OCI-LY3 (cell line): ENCODE measurements around the gene NIPBL.
"Not testable (repeated sequence)": the region's sequence is repeated elsewhere in the genome, so short reads cannot be mapped to it uniquely, and the experiment has no call there.

ENCODE experiments used
- H2AFZ ChIP-seq: fragments of 200-600, 300-600 bp; shearing (Covaris generic); 2 replicates; pipeline ENCODE4 v1.6.0; 2014; ENCODE audit warnings: antibody characterized with exemption, low read depth, low read length
- H3K27ac ChIP-seq: fragments of 200-600, 300-600 bp; sonication (generic); 2 replicates; pipeline ENCODE4 v1.5.1; 2014; ENCODE audit warnings: mild to moderate bottlenecking, low read length, moderate library complexity, mixed read lengths
- H3K27me3 ChIP-seq: fragments of 200-600, 300-600 bp; sonication (generic); 2 replicates; pipeline ENCODE4 v1.6.1; 2014; ENCODE audit warnings: low read depth, low read length, mixed read lengths
- H3K36me3 ChIP-seq: fragments of 200-600, 300-600 bp; sonication (generic); replicated peaks from 2 replicates; pipeline ENCODE3; 2014; ENCODE audit warnings: low read depth, low read length, mixed read lengths
- H3K4me1 ChIP-seq: fragments of 300-600, 200-600 bp; sonication (generic); 2 replicates; pipeline ENCODE4 v1.6.1; 2014; ENCODE audit warnings: low read length, mixed read lengths
- H3K4me2 ChIP-seq: fragments of 200-600, 300-600 bp; sonication (generic); 2 replicates; pipeline ENCODE4 v1.6.1; 2014; ENCODE audit warnings: low read length, mixed read lengths
- H3K4me3 ChIP-seq: fragments of 300-600, 200-600 bp; sonication (generic); 2 replicates; pipeline ENCODE4 v1.5.1; 2014; ENCODE audit warnings: antibody characterized with exemption, mild to moderate bottlenecking, low read length, moderate library complexity
- H3K79me2 ChIP-seq: fragments of 300-600, 200-600 bp; shearing (Covaris generic); 2 replicates; pipeline ENCODE4 v1.6.1; 2014; ENCODE audit warnings: mild to moderate bottlenecking, low read length, mixed read lengths
- H3K9ac ChIP-seq: fragments of 300-600, 200-600 bp; shearing (Covaris generic); 2 replicates; pipeline ENCODE4 v1.6.0; 2014; ENCODE audit warnings: mild to moderate bottlenecking, low read length, moderate library complexity
- H3K9me3 ChIP-seq: fragments of 200-600, 300-600 bp; shearing (Covaris generic); 2 replicates; pipeline ENCODE4 v1.6.1; 2014; ENCODE audit warnings: low read length, mixed read lengths; ENCODE audit not compliant: insufficient read depth
- H4K20me1 ChIP-seq: fragments of 200-600, 300-600 bp; sonication (generic); 2 replicates; pipeline ENCODE4 v1.6.1; 2016; ENCODE audit warnings: low read length, mixed read lengths; ENCODE audit not compliant: insufficient read depth
- CTCF ChIP-seq: fragments of 200-600, 300-600 bp; sonication (generic); IDR thresholded peaks from 2 replicates; pipeline ENCODE4 v1.5.1; 2014; ENCODE audit warnings: antibody characterized with exemption, low read length, low read depth
- EZH2phosphoT487 ChIP-seq: fragments of 200-600 bp; shearing (Covaris generic); IDR thresholded peaks from 2 replicates; pipeline ENCODE4 v1.6.1; 2018; ENCODE audit warnings: antibody characterized with exemption, mixed run types, low read depth

Gene NIPBL

GRCh38 chr5:37086466-37087173 is 210.1 kb downstream of the NIPBL start:
- Histone ChIP-seq H3K4me2 (no peak overlapping the region), H3K27ac (no peak overlapping the region), H3K36me3 (no peaks in the 10 kb centered on the region), H3K9ac (no peak overlapping the region), H4K20me1 (no peaks in the 10 kb centered on the region), H3K4me3 (no peak overlapping the region), H3K27me3 (no peaks in the 10 kb centered on the region), H3K4me1 (no peaks in the 10 kb centered on the region), H2AFZ (no peak overlapping the region), H3K9me3 (no peaks in the 10 kb centered on the region), H3K79me2 (no peaks in the 10 kb centered on the region)
- TF ChIP-seq EZH2phosphoT487 (no peak), CTCF (no peak)

GRCh38 chr5:37088009-37088408 is 211.4 kb downstream of the NIPBL start:
- no peak overlapping the region for H3K27ac ChIP-seq
- no peaks in the 10 kb centered on the region for H3K36me3 ChIP-seq
- H3K27me3 ChIP-seq, result no peaks in the 10 kb centered on the region
- H3K9me3 ChIP-seq, result no peaks in the 10 kb centered on the region
- H2AFZ ChIP-seq, result no peak overlapping the region
- TF ChIP-seq EZH2phosphoT487 (no peak), CTCF (no peak)
- no peaks in the 10 kb centered on the region for H3K79me2 ChIP-seq
- H3K4me2 ChIP-seq, result no peak overlapping the region
- H3K4me3 ChIP-seq, result no peak overlapping the region
- no peak overlapping the region for H3K9ac ChIP-seq
- no peaks in the 10 kb centered on the region for H4K20me1 ChIP-seq
- H3K4me1 ChIP-seq, result no peaks in the 10 kb centered on the region

GRCh38 chr5:37090123-37090726 is 213.7 kb downstream of the NIPBL start:
- Histone ChIP-seq H4K20me1 (no peaks in the 10 kb centered on the region), H3K36me3 (no peaks in the 10 kb centered on the region), H3K79me2 (no peaks in the 10 kb centered on the region), H3K4me3 (no peak overlapping the region), H3K9me3 (no peaks in the 10 kb centered on the region), H3K9ac (no peak overlapping the region), H3K27me3 (no peaks in the 10 kb centered on the region), H3K4me2 (no peak overlapping the region), H3K4me1 (no peaks in the 10 kb centered on the region), H3K27ac (no peak overlapping the region), H2AFZ (no peak overlapping the region)
- no peak for TF ChIP-seq CTCF

GRCh38 chr5:37090781-37091180 is 214.2 kb downstream of the NIPBL start:
- H3K27me3 ChIP-seq, result no peaks in the 10 kb centered on the region
- H3K9ac ChIP-seq, result no peak overlapping the region
- H3K36me3 ChIP-seq, result no peaks in the 10 kb centered on the region
- TF ChIP-seq CTCF, result no peak
- TF ChIP-seq EZH2phosphoT487, result no peak
- H3K4me2 ChIP-seq, result no peak overlapping the region
- H4K20me1 ChIP-seq, result no peaks in the 10 kb centered on the region
- H2AFZ ChIP-seq, result no peak overlapping the region
- no peak overlapping the region for H3K4me3 ChIP-seq
- H3K27ac ChIP-seq, result no peak overlapping the region
- no peaks in the 10 kb centered on the region for H3K4me1 ChIP-seq
- no peaks in the 10 kb centered on the region for H3K9me3 ChIP-seq
- H3K79me2 ChIP-seq, result no peaks in the 10 kb centered on the region

- not testable (repeated sequence) for H3K9ac ChIP-seq, H3K79me2 ChIP-seq, H3K4me2 ChIP-seq, H3K4me1 ChIP-seq, H4K20me1 ChIP-seq, H2AFZ ChIP-seq, H3K27me3 ChIP-seq, H3K4me3 ChIP-seq, H3K27ac ChIP-seq, H3K9me3 ChIP-seq, H3K36me3 ChIP-seq
Measured at GRCh38 chr5:37093795-37094194, 217.2 kb downstream of the NIPBL start.

GRCh38 chr5:37099267-37099666 is 222.7 kb downstream of the NIPBL start:
- H3K36me3 ChIP-seq, H3K9me3 ChIP-seq, H3K4me3 ChIP-seq, H3K4me2 ChIP-seq, H3K9ac ChIP-seq, H3K27ac ChIP-seq, H3K79me2 ChIP-seq, H4K20me1 ChIP-seq, H2AFZ ChIP-seq, H3K27me3 ChIP-seq, H3K4me1 ChIP-seq: not testable (repeated sequence)
